D721Med (cell line): ENCODE results near the gene ATP6V0E2.

Experiments
- DNase-seq: peaks from one replicate; pipeline ENCODE4 v3.0.0; 2011; ENCODE audit warnings: low spot score; ENCODE audit not compliant: insufficient read length
- FAIRE-seq: peaks from 2 replicates; lab custom pipeline; 2011; peaks lifted over from hg19 to GRCh38; lab: Jason Lieb, UNC
- TF ChIP-seq, protein P1 (sequence below): IDR thresholded peaks from 2 replicates; pipeline ENCODE4 v1.5.1; 2012; ENCODE audit warnings: mild to moderate bottlenecking, control low read depth; ENCODE audit not compliant: insufficient read depth; ENCODE audit errors: missing control alignments

Gene ATP6V0E2

DNA sequence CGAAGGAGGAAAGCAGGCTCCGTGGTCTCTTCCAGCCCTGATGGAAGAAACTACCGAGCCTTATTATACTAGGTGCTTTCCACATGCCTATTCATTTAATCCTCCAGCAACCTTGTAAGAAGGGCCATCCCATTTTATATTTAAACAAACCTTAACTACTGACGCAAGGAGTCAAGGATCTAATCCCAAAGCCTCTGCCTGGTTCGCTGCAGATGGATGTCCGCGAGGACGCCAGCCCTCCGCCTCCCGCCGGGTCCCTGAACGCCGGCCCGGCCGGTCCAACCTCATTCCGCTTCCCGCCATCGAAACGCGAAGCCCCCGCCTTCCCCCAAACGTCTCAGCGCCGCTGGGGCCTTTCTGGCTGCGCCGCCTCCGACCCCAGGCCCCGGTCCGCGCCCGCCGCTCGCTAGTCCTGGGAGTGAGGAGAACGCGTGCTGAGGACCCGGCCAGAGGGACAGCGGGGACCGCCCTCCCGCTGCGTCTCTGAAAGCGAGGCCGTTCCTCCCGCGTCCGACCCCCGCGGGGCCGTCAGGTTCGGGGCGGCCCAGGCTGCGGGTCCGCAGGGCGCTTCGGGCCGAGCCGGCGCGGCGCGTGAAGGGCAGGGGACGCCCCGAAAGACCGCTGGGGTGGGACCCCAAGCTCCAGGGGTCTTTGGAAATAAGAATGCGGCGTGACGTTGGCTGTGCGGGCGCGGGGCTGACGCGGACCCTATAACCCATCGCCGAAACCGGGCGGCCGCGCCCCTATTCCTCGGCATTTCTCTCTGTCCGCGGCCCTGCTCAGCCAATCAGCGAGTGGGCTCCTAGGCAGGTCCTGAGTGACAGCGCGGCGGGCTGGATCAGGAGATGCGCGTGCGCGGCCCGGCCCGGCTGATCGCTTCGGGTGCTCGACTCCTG lies at the start of gene ATP6V0E2:
Gene ATP6V0E2 (plus strand): TSS at position 896 of the 896 bp plus-strand sequence. CDS start 97 bp downstream, outside the sequence.
- TF ChIP-seq, protein P1, sequence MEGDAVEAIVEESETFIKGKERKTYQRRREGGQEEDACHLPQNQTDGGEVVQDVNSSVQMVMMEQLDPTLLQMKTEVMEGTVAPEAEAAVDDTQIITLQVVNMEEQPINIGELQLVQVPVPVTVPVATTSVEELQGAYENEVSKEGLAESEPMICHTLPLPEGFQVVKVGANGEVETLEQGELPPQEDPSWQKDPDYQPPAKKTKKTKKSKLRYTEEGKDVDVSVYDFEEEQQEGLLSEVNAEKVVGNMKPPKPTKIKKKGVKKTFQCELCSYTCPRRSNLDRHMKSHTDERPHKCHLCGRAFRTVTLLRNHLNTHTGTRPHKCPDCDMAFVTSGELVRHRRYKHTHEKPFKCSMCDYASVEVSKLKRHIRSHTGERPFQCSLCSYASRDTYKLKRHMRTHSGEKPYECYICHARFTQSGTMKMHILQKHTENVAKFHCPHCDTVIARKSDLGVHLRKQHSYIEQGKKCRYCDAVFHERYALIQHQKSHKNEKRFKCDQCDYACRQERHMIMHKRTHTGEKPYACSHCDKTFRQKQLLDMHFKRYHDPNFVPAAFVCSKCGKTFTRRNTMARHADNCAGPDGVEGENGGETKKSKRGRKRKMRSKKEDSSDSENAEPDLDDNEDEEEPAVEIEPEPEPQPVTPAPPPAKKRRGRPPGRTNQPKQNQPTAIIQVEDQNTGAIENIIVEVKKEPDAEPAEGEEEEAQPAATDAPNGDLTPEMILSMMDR, result no peak
- DNase-seq (peak; percentile 100), FAIRE-seq (no peak)

DNA sequence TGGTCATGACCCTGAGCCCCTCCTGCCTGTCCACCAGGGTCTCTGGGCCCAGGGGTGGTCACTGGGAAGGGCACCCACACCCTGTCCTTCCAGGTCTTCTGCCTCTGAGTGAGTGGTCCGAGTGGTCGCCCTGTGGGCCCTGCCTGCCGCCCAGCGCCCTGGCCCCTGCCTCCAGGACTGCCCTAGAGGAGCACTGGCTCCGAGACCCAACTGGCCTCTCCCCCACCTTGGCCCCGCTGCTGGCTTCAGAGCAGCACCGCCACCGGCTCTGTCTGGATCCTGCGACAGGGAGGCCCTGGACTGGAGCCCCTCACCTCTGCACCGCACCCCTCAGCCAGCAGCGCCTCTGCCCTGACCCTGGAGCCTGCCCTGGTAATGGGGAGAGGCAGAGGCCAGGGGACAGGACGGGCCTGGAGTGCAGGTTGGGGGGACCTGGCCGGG lies 49.4 kb upstream of the ATP6V0E2 start:
- TF ChIP-seq, protein P1, result no peak
- FAIRE-seq (no peak), DNase-seq (no peak)

DNA sequence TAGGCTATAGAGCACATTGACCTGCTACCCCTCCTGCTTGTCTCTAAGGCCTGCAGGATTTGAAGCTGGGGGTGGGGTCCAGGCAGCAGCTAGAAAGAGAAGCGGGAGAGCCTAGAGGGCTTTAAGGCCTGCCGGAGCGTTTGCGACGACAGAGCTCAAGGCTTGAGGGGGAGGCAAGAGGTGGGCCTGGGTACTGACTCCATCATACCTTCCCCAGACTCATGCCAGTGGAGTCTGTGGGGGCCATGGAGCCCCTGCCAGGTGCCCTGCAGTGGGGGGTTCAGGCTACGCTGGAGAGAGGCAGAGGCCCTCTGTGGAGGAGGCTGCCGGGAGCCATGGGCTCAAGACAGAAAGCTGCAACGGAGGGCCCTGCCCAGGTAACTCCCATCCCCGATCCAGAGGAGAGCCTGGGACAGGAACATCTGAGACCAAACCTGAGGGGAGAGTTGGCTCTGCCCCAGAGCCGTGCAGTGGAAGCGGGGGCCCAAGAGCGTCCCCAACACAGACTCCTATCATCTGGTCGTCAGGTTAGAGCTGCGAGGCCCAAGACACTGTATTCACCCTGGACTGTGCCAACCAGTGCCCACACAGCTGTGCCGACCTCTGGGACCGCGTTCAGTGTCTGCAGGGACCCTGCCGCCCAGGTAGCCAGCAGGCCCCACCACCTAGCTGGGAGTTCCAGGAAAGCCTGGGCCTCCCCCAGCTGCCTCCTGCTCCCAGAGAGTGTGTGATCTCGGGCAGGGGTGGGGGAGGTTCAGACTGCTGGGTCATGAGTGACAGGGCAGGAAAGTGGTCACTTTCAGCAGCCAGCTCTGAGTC lies 48.8 kb upstream of the ATP6V0E2 start:
- DNase-seq (no peak), FAIRE-seq (no peak)
- TF ChIP-seq, protein P1, result no peak

DNA sequence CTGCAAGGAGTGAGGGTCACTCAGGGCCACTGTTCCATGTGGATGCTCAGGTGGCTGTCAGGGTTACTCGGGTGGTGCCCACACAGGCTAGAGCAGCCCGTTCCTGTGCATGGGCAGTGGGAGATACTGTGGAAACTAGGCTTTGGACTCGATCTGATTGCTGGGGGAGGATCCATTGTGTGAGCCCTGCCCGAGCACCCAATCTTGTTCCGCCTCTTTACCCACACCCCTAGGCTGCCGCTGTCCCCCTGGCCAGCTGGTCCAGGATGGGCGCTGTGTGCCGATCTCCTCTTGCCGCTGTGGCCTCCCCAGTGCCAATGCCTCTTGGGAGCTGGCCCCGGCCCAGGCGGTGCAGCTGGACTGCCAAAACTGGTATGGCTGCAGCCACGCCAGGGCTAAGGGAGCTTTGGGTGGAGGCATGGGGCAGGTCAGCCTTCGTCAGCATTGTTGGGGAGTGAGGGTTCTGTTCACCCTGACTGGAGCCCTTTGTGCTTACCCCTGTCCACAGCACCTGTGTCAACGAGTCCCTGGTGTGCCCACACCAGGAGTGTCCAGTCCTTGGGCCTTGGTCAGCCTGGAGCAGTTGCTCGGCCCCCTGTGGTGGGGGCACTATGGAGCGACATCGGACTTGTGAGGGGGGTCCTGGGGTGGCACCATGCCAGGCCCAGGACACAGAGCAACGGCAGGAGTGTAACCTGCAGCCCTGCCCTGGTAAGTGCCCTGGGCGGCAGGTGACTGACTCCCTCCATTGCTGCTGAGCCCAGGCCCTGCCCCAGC lies 48.0 kb upstream of the ATP6V0E2 start:
- DNase-seq, result no peak
- no peak for FAIRE-seq
- TF ChIP-seq, protein P1, result no peak

DNA sequence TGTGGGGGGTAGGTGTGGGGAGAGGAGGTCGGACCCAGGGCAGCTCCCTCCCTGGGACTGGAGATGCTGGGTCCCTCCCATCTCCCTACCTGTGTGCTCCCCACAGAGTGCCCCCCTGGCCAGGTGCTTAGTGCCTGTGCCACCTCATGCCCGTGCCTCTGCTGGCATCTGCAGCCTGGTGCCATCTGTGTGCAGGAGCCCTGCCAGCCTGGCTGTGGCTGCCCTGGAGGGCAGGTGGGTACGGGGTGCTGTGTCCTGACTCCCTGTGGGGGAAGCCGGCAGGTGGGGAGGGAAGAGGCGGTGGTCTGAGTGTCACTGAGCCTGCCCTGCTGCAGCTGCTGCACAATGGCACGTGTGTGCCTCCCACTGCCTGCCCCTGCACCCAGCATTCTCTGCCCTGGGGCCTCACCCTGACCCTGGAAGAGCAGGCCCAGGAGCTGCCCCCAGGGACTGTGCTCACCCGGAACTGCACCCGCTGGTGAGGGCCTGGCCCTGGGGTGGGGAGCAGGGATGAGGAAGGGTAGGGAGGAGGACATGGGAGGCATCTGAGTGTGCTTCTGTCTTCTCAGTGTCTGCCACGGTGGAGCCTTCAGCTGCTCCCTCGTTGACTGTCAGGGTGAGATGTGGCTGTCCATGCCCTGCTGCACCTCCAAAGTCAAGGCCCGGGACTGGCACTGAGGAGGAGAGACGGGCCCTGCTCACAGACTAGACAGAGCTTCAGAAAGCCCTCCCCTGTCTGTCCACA lies 47.3 kb upstream of the ATP6V0E2 start:
- DNase-seq (no peak), FAIRE-seq (no peak)
- TF ChIP-seq, protein P1, result no peak
